GM23338 (cell line): ENCODE measurements around the gene KIAA1328. TPM values are rescaled to one million over a fixed set of nuclear protein-coding genes. Genes with fewer than 3 reads are reported as not detected.

Source experiments
- ATAC-seq: fragments of 200-7000 bp; cut with Tn5 transposase; 3 replicates; pipeline ENCODE4 v1.9.1; 2020
- DNase-seq: peaks from one replicate; pipeline ENCODE4 v3.0.0-alpha.2; 2015; ENCODE audit warnings: low spot score
- H2AFZ ChIP-seq: fragments of 200-600 bp; sonication (generic); 2 replicates; pipeline ENCODE4 v1.8.0; 2016; ENCODE audit warnings: antibody characterized with exemption, mild to moderate bottlenecking, moderate library complexity
- H3F3A ChIP-seq: fragments of 200-600 bp; sonication (generic); replicated peaks from 2 replicates; pipeline ENCODE4 v1.8.0; 2017; ENCODE audit warnings: antibody characterized with exemption, mixed run types, low read depth
- H3K27ac ChIP-seq: fragments of 200-600 bp; sonication (generic); 2 replicates; pipeline ENCODE4 v1.6.1; 2016; ENCODE audit warnings: low read depth
- H3K27me3 ChIP-seq: fragments of 200-600 bp; sonication (generic); 2 replicates; pipeline ENCODE4 v1.8.0; 2016; ENCODE audit warnings: mild to moderate bottlenecking, mixed run types, moderate library complexity; ENCODE audit not compliant: insufficient read depth
- H3K36me3 ChIP-seq: fragments of 200-600 bp; sonication (generic); 2 replicates; pipeline ENCODE4 v1.8.0; 2016; ENCODE audit warnings: mild to moderate bottlenecking; ENCODE audit not compliant: insufficient read depth
- H3K4me1 ChIP-seq: fragments of 200-600 bp; sonication (generic); 2 replicates; pipeline ENCODE4 v1.8.0; 2016; ENCODE audit warnings: mild to moderate bottlenecking, moderate library complexity; ENCODE audit not compliant: insufficient read depth
- H3K4me2 ChIP-seq: fragments of 200-600 bp; sonication (generic); 2 replicates; pipeline ENCODE4 v1.7.1; 2017; ENCODE audit warnings: mixed run types
- H3K4me3 ChIP-seq: fragments of 200-600 bp; sonication (generic); 2 replicates; pipeline ENCODE4 v1.6.1; 2016; ENCODE audit warnings: mixed run types
- H3K79me2 ChIP-seq: fragments of 200-600 bp; sonication (generic); replicated peaks from 2 replicates; pipeline ENCODE4 v1.8.0; 2017; ENCODE audit warnings: mild to moderate bottlenecking; ENCODE audit not compliant: insufficient read depth
- H3K9me2 ChIP-seq: fragments of 200-600 bp; sonication (generic); 2 replicates; pipeline ENCODE4 v1.8.0; 2017; ENCODE audit not compliant: insufficient read depth
- H4K20me1 ChIP-seq: fragments of 200-600 bp; sonication (generic); replicated peaks from 2 replicates; pipeline ENCODE4 v1.8.0; 2017; ENCODE audit warnings: mild to moderate bottlenecking; ENCODE audit not compliant: insufficient read depth
- H3K27ac Mint-ChIP-seq: 2 replicates; pipeline ENCODE4 v1.8.0; 2020; ENCODE audit warnings: inconsistent platforms, mild to moderate bottlenecking, moderate library complexity, mixed read lengths
- H3K27me3 Mint-ChIP-seq: 3 replicates; pipeline ENCODE4 v1.8.0; 2022; ENCODE audit warnings: low read depth, mild to moderate bottlenecking, moderate library complexity, mixed read lengths, inconsistent platforms; ENCODE audit not compliant: insufficient read depth, poor library complexity
- H3K36me3 Mint-ChIP-seq: 3 replicates; pipeline ENCODE4 v1.8.0; 2021; ENCODE audit warnings: low read depth, mild to moderate bottlenecking, inconsistent platforms, moderate library complexity, mixed read lengths
- H3K4me1 Mint-ChIP-seq: 3 replicates; pipeline ENCODE4 v1.8.0; 2020; ENCODE audit warnings: mild to moderate bottlenecking, inconsistent platforms, mixed read lengths
- H3K4me3 Mint-ChIP-seq: 3 replicates; pipeline ENCODE4 v1.8.0; 2021; ENCODE audit warnings: moderate library complexity, mild to moderate bottlenecking, inconsistent platforms, mixed read lengths
- H3K9me3 Mint-ChIP-seq: 3 replicates; pipeline ENCODE4 v1.8.0; 2020; ENCODE audit warnings: moderate library complexity, mild to moderate bottlenecking, inconsistent platforms, mixed read lengths
- CREB1 ChIP-seq: fragments of 250-450 bp; sonication (Bioruptor Pico); IDR thresholded peaks from 2 replicates; pipeline ENCODE4 v1.5.0; 2020; ENCODE audit warnings: low read depth, mild to moderate bottlenecking, moderate library complexity
- CTCF ChIP-seq, 2 experiments: fragments of 200-600 bp in 1 of 2; sonication (generic) in 1 of 2; conservative IDR thresholded peaks; 2 replicates each; pipeline versions ENCODE4 v1.5.1 to v1.6.1; 2016 to 2017; ENCODE audit warnings: antibody characterized with exemption in 2 of 2, low read depth in 2 of 2, mild to moderate bottlenecking in 2 of 2, moderate library complexity in 1 of 2
- ETS1 ChIP-seq: IDR thresholded peaks from 2 replicates; pipeline ENCODE4 v1.6.1; 2016; ENCODE audit warnings: antibody characterized with exemption
- JUNB ChIP-seq: IDR thresholded peaks from one replicate; pipeline ENCODE4 v1.6.1; 2016; ENCODE audit warnings: antibody characterized with exemption; ENCODE audit not compliant: unreplicated experiment
- NANOG ChIP-seq: IDR thresholded peaks from 2 replicates; pipeline ENCODE4 v1.6.1; 2016; ENCODE audit warnings: antibody characterized with exemption, borderline replicate concordance
- POLR2AphosphoS5 ChIP-seq: IDR thresholded peaks from 2 replicates; pipeline ENCODE4 v1.6.1; 2016; ENCODE audit warnings: antibody characterized with exemption, low read depth
- REST ChIP-seq: IDR thresholded peaks from one replicate; pipeline ENCODE4 v1.6.1; 2018; ENCODE audit warnings: antibody characterized with exemption; ENCODE audit not compliant: unreplicated experiment
- ZNF114 ChIP-seq: fragments of 250-450 bp; sonication (Bioruptor Pico); IDR thresholded peaks from 2 replicates; pipeline ENCODE4 v1.5.0; 2020; ENCODE audit warnings: mild to moderate bottlenecking, moderate library complexity
- ZNF331 ChIP-seq: fragments of 250-450 bp; sonication (Bioruptor Pico); IDR thresholded peaks from 2 replicates; pipeline ENCODE4 v1.5.0; 2020; ENCODE audit warnings: low read depth, mild to moderate bottlenecking, moderate library complexity
- ZNF462 ChIP-seq: fragments of 250-450 bp; sonication (Bioruptor Pico); IDR thresholded peaks from 2 replicates; pipeline ENCODE4 v1.5.0; 2020; ENCODE audit warnings: mild to moderate bottlenecking, moderate library complexity
- polyA plus RNA-seq: library from polyadenylated mRNA; unstranded; fragments of >200 nt; fragmentation: Nextera tagmentation; extraction: Ambion mirVana; gene quantifications from 2 replicates; pipeline ENCODE4 v1.2.1, GENCODE V29; 2016
- total RNA-seq: library from RNA; depleted of rRNA; stranded (reverse); fragments of >200 nt; shearing (Covaris generic); gene quantifications from 2 replicates; pipeline ENCODE4 v1.2.3, GENCODE V29; 2014

KIAA1328 gene
- total and polyA plus RNA-seq, 2 experiments from 2014 or later = 5.2 to 8.4 TPM

GRCh38 chr18:36903215-36903928 is 74.4 kb downstream of the KIAA1328 start:
- no peak overlapping the region for H3K4me3 Mint-ChIP-seq
- H3K9me3 Mint-ChIP-seq = no peaks in the 10 kb centered on the region; the same call in 2 of the 3 replicates
- Histone ChIP-seq H3K36me3 (no peaks in the 10 kb centered on the region), H3K27me3 (no peaks in the 10 kb centered on the region), H2AFZ (no peak overlapping the region), H3K4me3 (no peak overlapping the region), H3K4me1 (no peaks in the 10 kb centered on the region), H4K20me1 (no peaks in the 10 kb centered on the region), H3K4me2 (no peak overlapping the region), H3K27ac (no peak overlapping the region), H3K9me2 (no peaks in the 10 kb centered on the region), H3K79me2 (no peaks in the 10 kb centered on the region), H3F3A (no peaks in the 10 kb centered on the region)
- ATAC-seq = no peak
- TF ChIP-seq REST (no peak), CREB1 (CRISPR knock-in tag) (no peak), POLR2AphosphoS5 (no peak), CTCF (conservative IDR thresholded peaks at IDR 0.05; ENCODE audit: low read depth in 2 of 2) (no peak), ZNF114 (CRISPR knock-in tag) (no peak), ETS1 (no peak), ZNF462 (no peak), JUNB (no peak), NANOG (no peak), ZNF331 (CRISPR knock-in tag) (no peak)
- no peak for DNase-seq
- no peaks in the 10 kb centered on the region for H3K4me1 Mint-ChIP-seq
- H3K36me3 Mint-ChIP-seq = no peaks in the 10 kb centered on the region
- H3K27me3 Mint-ChIP-seq = no peaks in the 10 kb centered on the region
- no peak overlapping the region for H3K27ac Mint-ChIP-seq
